CD1c-positive myeloid dendritic cell (primary cell): Measurements from ENCODE around the gene PPP2R2B.

ENCODE experiments used
- DNase-seq: peaks from one replicate; pipeline ENCODE4 v3.0.0-alpha.2; 2016; ENCODE audit errors: extremely low spot score

PPP2R2B gene

GRCh38 chr5:146878476-146879172, at the start of gene PPP2R2B:
TSS of gene PPP2R2B (minus strand) at chr5:146878757.
- peak; percentile 80 for DNase-seq

GRCh38 chr5:146924132-146924531, 45.6 kb upstream of the PPP2R2B start:
- no peak for DNase-seq

- no peak for DNase-seq
These were observed 42.7 kb upstream of the PPP2R2B start for GRCh38 chr5:146921225-146921624.

GRCh38 chr5:146920351-146920881, 41.9 kb upstream of the PPP2R2B start:
- DNase-seq: no peak

GRCh38 chr5:146919304-146919703, 40.7 kb upstream of the PPP2R2B start:
- DNase-seq: no peak

GRCh38 chr5:146917931-146918330, 39.4 kb upstream of the PPP2R2B start:
- no peak for DNase-seq

- DNase-seq: no peak
These were observed 34.3 kb upstream of the PPP2R2B start for GRCh38 chr5:146912874-146913273.

GRCh38 chr5:146910239-146910638, 31.7 kb upstream of the PPP2R2B start:
- no peak for DNase-seq

GRCh38 chr5:146909255-146910068, 30.9 kb upstream of the PPP2R2B start:
- no peak for DNase-seq

- DNase-seq: no peak
These were observed 28.2 kb upstream of the PPP2R2B start for GRCh38 chr5:146906803-146907202.

GRCh38 chr5:146904890-146905289, 26.3 kb upstream of the PPP2R2B start:
- no peak for DNase-seq

- DNase-seq: no peak
These were observed 25.2 kb upstream of the PPP2R2B start for GRCh38 chr5:146903789-146904188.

- DNase-seq: no peak
These were observed 23.9 kb upstream of the PPP2R2B start for GRCh38 chr5:146902471-146902870.

- no peak for DNase-seq
These were observed 18.5 kb upstream of the PPP2R2B start for GRCh38 chr5:146897061-146897460.

- DNase-seq: no peak
These were observed 16.4 kb upstream of the PPP2R2B start for GRCh38 chr5:146894753-146895521.

GRCh38 chr5:146893991-146894390, 15.4 kb upstream of the PPP2R2B start:
- no peak for DNase-seq

- no peak for DNase-seq
These were observed 13.7 kb upstream of the PPP2R2B start for GRCh38 chr5:146892231-146892630.

- no peak for DNase-seq
These were observed 13.0 kb upstream of the PPP2R2B start for GRCh38 chr5:146891511-146891910.

- no peak for DNase-seq
These were observed 12.3 kb upstream of the PPP2R2B start for GRCh38 chr5:146890731-146891440.

- peak; percentile 30 for DNase-seq
These were observed 11.5 kb upstream of the PPP2R2B start for GRCh38 chr5:146890066-146890465.

- no peak for DNase-seq
These were observed 10.6 kb upstream of the PPP2R2B start for GRCh38 chr5:146889169-146889568.
